ENCODE results near the gene CDADC1.
A peak's percentile ranks its signal among the peaks of the same experiment; 100 is the strongest.

DNA sequence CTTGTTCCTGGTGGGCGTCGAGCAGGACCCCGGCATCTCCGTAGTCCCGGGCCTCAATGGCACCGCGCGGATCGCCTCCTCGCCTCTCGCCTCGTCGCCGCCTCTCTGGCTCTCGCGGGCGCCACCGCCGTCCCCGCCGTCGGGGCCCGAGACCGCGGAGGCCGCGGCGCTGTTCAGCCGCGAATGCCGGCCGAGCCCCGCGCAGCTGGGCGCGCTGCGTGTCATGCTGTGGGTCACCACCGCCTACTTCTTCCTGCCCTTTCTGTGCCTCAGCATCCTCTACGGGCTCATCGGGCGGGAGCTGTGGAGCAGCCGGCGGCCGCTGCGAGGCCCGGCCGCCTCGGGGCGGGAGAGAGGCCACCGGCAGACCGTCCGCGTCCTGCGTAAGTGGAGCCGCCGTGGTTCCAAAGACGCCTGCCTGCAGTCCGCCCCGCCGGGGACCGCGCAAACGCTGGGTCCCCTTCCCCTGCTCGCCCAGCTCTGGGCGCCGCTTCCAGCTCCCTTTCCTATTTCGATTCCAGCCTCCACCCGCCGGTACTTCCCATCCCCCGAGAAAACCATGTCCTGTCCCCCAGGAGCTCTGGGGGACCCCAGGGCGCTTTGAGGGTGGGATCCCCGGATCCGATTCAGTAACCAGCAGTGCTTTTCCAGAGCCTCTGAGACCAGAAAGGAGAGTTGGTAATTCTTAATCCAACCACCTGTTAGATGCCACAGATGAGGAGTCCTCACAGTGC is 26.7 kb upstream of the CDADC1 start:
- TF ChIP-seq CTCF (conservative IDR thresholded peaks at IDR 0.05; ENCODE audit: low read depth in 2 of 2) (no peak), ZNF331 (CRISPR knock-in tag; IDR thresholded peaks at IDR 0.05; ENCODE audit: low read depth) (no peak), REST (IDR thresholded peaks at IDR 0.05; ENCODE audit: unreplicated experiment) (no peak), EZH2 (IDR thresholded peaks at IDR 0.05; ENCODE audit: low read depth, unreplicated experiment) (peak; percentile 61), CREB1 (CRISPR knock-in tag; IDR thresholded peaks at IDR 0.05; ENCODE audit: low read depth) (no peak), POLR2AphosphoS5 (IDR thresholded peaks at IDR 0.05; ENCODE audit: low read depth) (no peak), EZH2phosphoT487 (IDR thresholded peaks at IDR 0.05; ENCODE audit: unreplicated experiment) (no peak), STAT1 (IDR thresholded peaks at IDR 0.05; ENCODE audit: unreplicated experiment) (no peak), JUNB (IDR thresholded peaks at IDR 0.05; ENCODE audit: unreplicated experiment) (no peak)
- TF ChIP-seq, protein P1, sequence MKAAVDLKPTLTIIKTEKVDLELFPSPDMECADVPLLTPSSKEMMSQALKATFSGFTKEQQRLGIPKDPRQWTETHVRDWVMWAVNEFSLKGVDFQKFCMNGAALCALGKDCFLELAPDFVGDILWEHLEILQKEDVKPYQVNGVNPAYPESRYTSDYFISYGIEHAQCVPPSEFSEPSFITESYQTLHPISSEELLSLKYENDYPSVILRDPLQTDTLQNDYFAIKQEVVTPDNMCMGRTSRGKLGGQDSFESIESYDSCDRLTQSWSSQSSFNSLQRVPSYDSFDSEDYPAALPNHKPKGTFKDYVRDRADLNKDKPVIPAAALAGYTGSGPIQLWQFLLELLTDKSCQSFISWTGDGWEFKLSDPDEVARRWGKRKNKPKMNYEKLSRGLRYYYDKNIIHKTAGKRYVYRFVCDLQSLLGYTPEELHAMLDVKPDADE (IDR thresholded peaks at IDR 0.05), result no peak
- TF ChIP-seq, protein P2, sequence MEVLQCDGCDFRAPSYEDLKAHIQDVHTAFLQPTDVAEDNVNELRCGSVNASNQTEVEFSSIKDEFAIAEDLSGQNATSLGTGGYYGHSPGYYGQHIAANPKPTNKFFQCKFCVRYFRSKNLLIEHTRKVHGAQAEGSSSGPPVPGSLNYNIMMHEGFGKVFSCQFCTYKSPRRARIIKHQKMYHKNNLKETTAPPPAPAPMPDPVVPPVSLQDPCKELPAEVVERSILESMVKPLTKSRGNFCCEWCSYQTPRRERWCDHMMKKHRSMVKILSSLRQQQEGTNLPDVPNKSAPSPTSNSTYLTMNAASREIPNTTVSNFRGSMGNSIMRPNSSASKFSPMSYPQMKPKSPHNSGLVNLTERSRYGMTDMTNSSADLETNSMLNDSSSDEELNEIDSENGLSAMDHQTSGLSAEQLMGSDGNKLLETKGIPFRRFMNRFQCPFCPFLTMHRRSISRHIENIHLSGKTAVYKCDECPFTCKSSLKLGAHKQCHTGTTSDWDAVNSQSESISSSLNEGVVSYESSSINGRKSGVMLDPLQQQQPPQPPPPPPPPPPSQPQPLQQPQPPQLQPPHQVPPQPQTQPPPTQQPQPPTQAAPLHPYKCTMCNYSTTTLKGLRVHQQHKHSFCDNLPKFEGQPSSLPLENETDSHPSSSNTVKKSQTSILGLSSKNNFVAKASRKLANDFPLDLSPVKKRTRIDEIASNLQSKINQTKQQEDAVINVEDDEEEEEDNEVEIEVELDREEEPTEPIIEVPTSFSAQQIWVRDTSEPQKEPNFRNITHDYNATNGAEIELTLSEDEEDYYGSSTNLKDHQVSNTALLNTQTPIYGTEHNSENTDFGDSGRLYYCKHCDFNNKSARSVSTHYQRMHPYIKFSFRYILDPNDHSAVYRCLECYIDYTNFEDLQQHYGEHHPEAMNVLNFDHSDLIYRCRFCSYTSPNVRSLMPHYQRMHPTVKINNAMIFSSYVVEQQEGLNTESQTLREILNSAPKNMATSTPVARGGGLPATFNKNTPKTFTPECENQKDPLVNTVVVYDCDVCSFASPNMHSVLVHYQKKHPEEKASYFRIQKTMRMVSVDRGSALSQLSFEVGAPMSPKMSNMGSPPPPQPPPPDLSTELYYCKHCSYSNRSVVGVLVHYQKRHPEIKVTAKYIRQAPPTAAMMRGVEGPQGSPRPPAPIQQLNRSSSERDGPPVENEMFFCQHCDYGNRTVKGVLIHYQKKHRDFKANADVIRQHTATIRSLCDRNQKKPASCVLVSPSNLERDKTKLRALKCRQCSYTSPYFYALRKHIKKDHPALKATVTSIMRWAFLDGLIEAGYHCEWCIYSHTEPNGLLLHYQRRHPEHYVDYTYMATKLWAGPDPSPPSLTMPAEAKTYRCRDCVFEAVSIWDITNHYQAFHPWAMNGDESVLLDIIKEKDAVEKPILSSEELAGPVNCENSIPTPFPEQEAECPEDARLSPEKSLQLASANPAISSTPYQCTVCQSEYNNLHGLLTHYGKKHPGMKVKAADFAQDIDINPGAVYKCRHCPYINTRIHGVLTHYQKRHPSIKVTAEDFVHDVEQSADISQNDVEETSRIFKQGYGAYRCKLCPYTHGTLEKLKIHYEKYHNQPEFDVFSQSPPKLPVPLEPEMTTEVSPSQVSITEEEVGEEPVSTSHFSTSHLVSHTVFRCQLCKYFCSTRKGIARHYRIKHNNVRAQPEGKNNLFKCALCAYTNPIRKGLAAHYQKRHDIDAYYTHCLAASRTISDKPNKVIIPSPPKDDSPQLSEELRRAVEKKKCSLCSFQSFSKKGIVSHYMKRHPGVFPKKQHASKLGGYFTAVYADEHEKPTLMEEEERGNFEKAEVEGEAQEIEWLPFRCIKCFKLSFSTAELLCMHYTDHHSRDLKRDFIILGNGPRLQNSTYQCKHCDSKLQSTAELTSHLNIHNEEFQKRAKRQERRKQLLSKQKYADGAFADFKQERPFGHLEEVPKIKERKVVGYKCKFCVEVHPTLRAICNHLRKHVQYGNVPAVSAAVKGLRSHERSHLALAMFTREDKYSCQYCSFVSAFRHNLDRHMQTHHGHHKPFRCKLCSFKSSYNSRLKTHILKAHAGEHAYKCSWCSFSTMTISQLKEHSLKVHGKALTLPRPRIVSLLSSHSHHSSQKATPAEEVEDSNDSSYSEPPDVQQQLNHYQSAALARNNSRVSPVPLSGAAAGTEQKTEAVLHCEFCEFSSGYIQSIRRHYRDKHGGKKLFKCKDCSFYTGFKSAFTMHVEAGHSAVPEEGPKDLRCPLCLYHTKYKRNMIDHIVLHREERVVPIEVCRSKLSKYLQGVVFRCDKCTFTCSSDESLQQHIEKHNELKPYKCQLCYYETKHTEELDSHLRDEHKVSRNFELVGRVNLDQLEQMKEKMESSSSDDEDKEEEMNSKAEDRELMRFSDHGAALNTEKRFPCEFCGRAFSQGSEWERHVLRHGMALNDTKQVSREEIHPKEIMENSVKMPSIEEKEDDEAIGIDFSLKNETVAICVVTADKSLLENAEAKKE (CRISPR knock-in tag; IDR thresholded peaks at IDR 0.05), result no peak
